GM12878 (cell line): ENCODE measurements around the gene DAB2IP. TPM values are rescaled to one million over a fixed set of nuclear protein-coding genes. Genes with fewer than 3 reads are reported as not detected.

ENCODE experiments used
- ATAC-seq: fragments of 200-7000 bp; cut with Tn5 transposase; 3 replicates; pipeline ENCODE4 v1.9.1; 2020; ENCODE audit warnings: mild to moderate bottlenecking, moderate library complexity
- BruUV-seq: library from RNA; stranded (reverse); fragments of 400-500 nt; replicated peaks from 2 replicates; lab custom pipeline; 2021; lab: Mats Ljungman, UMichigan
- CTCF ChIA-PET: fragments of 300-600 bp; sonication (Branson Sonifier 250); formaldehyde crosslinking; extraction: SDS; loops from one replicate; lab custom pipeline; 2021; ENCODE audit warnings: inconsistent platforms; lab: Yijun Ruan, JAX
- POLR2A ChIA-PET: fragments of 350-600 bp; formaldehyde crosslinking; extraction: SDS; loops from one replicate; lab custom pipeline; 2021; ENCODE audit warnings: inconsistent platforms; lab: Charles Lee
- RAD21 ChIA-PET: fragments of 300-600 bp; sonication (Branson Sonifier 250); formaldehyde crosslinking; loops from one replicate; lab custom pipeline; 2023; ENCODE audit warnings: antibody characterized with exemption; ENCODE audit not compliant: unreplicated experiment; lab: Charles Lee
- SMC1A ChIA-PET: fragments of 300-600 bp; sonication (Branson Sonifier 250); formaldehyde crosslinking; loops from one replicate; lab custom pipeline; 2023; ENCODE audit not compliant: unreplicated experiment, uncharacterized antibody; lab: Charles Lee
- DNase-seq: peaks from one replicate; pipeline ENCODE4 v3.0.0-alpha.2; 2011; ENCODE audit warnings: low read depth, low spot score
- FAIRE-seq: peaks from 3 replicates; lab custom pipeline; 2011; peaks lifted over from hg19 to GRCh38; lab: Jason Lieb, UNC
- H2AFZ ChIP-seq: 2 replicates; pipeline ENCODE4 v1.6.0; 2011; ENCODE audit warnings: low read depth, low read length, control low read depth; ENCODE audit not compliant: control insufficient read depth
- H3K27ac ChIP-seq: 2 replicates; pipeline ENCODE4 v1.5.1; 2011; ENCODE audit warnings: control low read depth; ENCODE audit not compliant: control insufficient read depth, insufficient read depth
- H3K27me3 ChIP-seq, 2 experiments: replicated peaks in 1 of 2; 2 replicates each; pipeline versions ENCODE4 v1.6.0 to v1.6.1; 2011; ENCODE audit warnings: low read length in 1 of 2; ENCODE audit not compliant: control insufficient read depth in 2 of 2, insufficient read depth in 2 of 2
- H3K36me3 ChIP-seq, 2 experiments: 2 replicates each; pipeline ENCODE4 v1.5.1; 2011; ENCODE audit warnings: low read length in 1 of 2; ENCODE audit not compliant: control insufficient read depth in 2 of 2, insufficient read depth in 2 of 2
- H3K4me1 ChIP-seq: 2 replicates; pipeline ENCODE4 v1.6.1; 2011; ENCODE audit warnings: mild to moderate bottlenecking, low read length, moderate library complexity, mixed read lengths; ENCODE audit not compliant: control insufficient read depth, insufficient read depth
- H3K4me2 ChIP-seq: 2 replicates; pipeline ENCODE4 v1.6.0; 2011; ENCODE audit warnings: control low read depth; ENCODE audit not compliant: control insufficient read depth, insufficient read depth
- H3K4me3 ChIP-seq: fragments of 200-600 bp; sonication (generic); 2 replicates; pipeline ENCODE4 v1.5.1; 2016
- H3K79me2 ChIP-seq: 2 replicates; pipeline ENCODE4 v1.6.0; 2011; ENCODE audit warnings: low read length; ENCODE audit not compliant: control insufficient read depth, insufficient read depth
- H3K9ac ChIP-seq: 2 replicates; pipeline ENCODE4 v1.8.0; 2011; ENCODE audit warnings: low read length, control low read depth, mixed read lengths; ENCODE audit not compliant: control insufficient read depth, insufficient read depth
- H3K9me3 ChIP-seq: replicated peaks from 3 replicates; pipeline ENCODE4 v1.5.1; 2011; ENCODE audit warnings: mild to moderate bottlenecking, low read length; ENCODE audit not compliant: control insufficient read depth, insufficient read depth
- H4K20me1 ChIP-seq: 2 replicates; pipeline ENCODE4 v1.6.0; 2011; ENCODE audit not compliant: control insufficient read depth, insufficient read depth
- ASH2L ChIP-seq: fragments of 300-600, 200-600 bp; sonication (generic); IDR thresholded peaks from 2 replicates; pipeline ENCODE4 v1.6.1; 2017; ENCODE audit warnings: low read depth, mild to moderate bottlenecking, borderline replicate concordance
- CBX3 ChIP-seq: fragments of 200-600 bp; sonication (generic); IDR thresholded peaks from 2 replicates; pipeline ENCODE4 v1.6.1; 2016; ENCODE audit warnings: low read depth, borderline replicate concordance
- GABPA ChIP-seq: IDR thresholded peaks from 2 replicates; pipeline ENCODE4 v1.6.1; 2014; ENCODE audit warnings: antibody characterized with exemption, low read depth, mild to moderate bottlenecking, inconsistent platforms
- GATAD2B ChIP-seq: fragments of 450-650 bp; conservative IDR thresholded peaks from 2 replicates; pipeline ENCODE4 v1.6.1; 2017; ENCODE audit warnings: low read depth, mild to moderate bottlenecking, moderate library complexity
- HDAC6 ChIP-seq: fragments of 200-600 bp; sonication (generic); IDR thresholded peaks from one replicate; pipeline ENCODE4 v1.8.0; 2017; ENCODE audit warnings: antibody characterized with exemption; ENCODE audit not compliant: unreplicated experiment
- KAT2A ChIP-seq: conservative IDR thresholded peaks from 2 replicates; pipeline ENCODE4 v1.6.1; 2011; ENCODE audit warnings: low read depth, low read length; ENCODE audit not compliant: control insufficient read depth
- MTA3 ChIP-seq: IDR thresholded peaks from 2 replicates; pipeline ENCODE4 v1.6.1; 2012; ENCODE audit warnings: low read length, inconsistent platforms, borderline replicate concordance
- POLR2A ChIP-seq: IDR thresholded peaks from 2 replicates; pipeline ENCODE4 v1.6.1; 2011; ENCODE audit warnings: low read depth, mild to moderate bottlenecking, low read length
- POLR2AphosphoS2 ChIP-seq: IDR thresholded peaks from 2 replicates; pipeline ENCODE4 v1.6.1; 2011; ENCODE audit warnings: low read depth, mild to moderate bottlenecking, low read length, improper control_type of control experiment, moderate library complexity
- SP1 ChIP-seq: IDR thresholded peaks from one replicate; pipeline ENCODE4 v1.6.1; 2011; ENCODE audit warnings: low read depth, low read length
- TCF3 ChIP-seq: IDR thresholded peaks from 2 replicates; pipeline ENCODE4 v1.6.1; 2012; ENCODE audit warnings: low read depth, mild to moderate bottlenecking, low read length, borderline replicate concordance; ENCODE audit not compliant: insufficient read depth
- USF1 ChIP-seq: IDR thresholded peaks from 2 replicates; pipeline ENCODE4 v1.6.1; 2011; ENCODE audit warnings: borderline replicate concordance, low read depth, mild to moderate bottlenecking, moderate library complexity, mixed read lengths, low read length; ENCODE audit not compliant: insufficient read depth; ENCODE audit errors: extremely low read length
- WRNIP1 ChIP-seq: IDR thresholded peaks from 2 replicates; pipeline ENCODE4 v1.6.1; 2011; ENCODE audit warnings: low read depth, low read length, improper control_type of control experiment, borderline replicate concordance
- YBX1 ChIP-seq: fragments of 450-650 bp; IDR thresholded peaks from 2 replicates; pipeline ENCODE4 v1.6.1; 2016; ENCODE audit warnings: antibody characterized with exemption
- YY1 ChIP-seq: IDR thresholded peaks from 2 replicates; pipeline ENCODE4 v1.6.1; 2011; ENCODE audit warnings: low read depth, mild to moderate bottlenecking, low read length
- WGBS: methylation state at CpG from one replicate; pipeline ENCODE4 v1.1.6; 2016; ENCODE audit warnings: low lambda C conversion rate; ENCODE audit not compliant: insufficient replicate concordance, insufficient coverage; ENCODE audit errors: missing lambda C conversion rate; 5-methylcytosine and 5-hydroxymethylcytosine counted together
- in situ Hi-C: fragments of 300-500 bp; cut with MboI; formaldehyde crosslinking; loops from 9 replicates; pipeline ENCODE4 v1.14.3; 2018; ENCODE audit warnings: mixed read lengths
- intact Hi-C: fragments of 100-400 bp; cut with micrococcal nuclease; formaldehyde crosslinking; loops from one replicate; pipeline ENCODE4 v1.14.2; 2022; ENCODE audit not compliant: unreplicated experiment
- polyA plus RNA-seq, 11 experiments: library from polyadenylated mRNA; depleted of rRNA in 4 of 11; unstranded in 6 of 11; stranded (reverse) in 5 of 11; fragments of >200 nt; fragmentation: Nextera tagmentation in 4 of 11; fragmentation: Illumina TruSeq in 1 of 11; extraction: Ambion mirVana in 4 of 11; extraction: Trizol in 1 of 11; gene quantifications; 1 replicate in 1 of 11; 2 replicates in 10 of 11; pipeline versions ENCODE4 v1.2.1 to v1.2.3, GENCODE V29; 2011 to 2016; ENCODE audit warnings: inconsistent platforms in 2 of 11, missing spikeins in 2 of 11, low read depth in 1 of 11
- total RNA-seq, 4 experiments: library from RNA; depleted of rRNA in 3 of 4; stranded (reverse); fragments of >200 nt in 3 of 4; fragmentation: Illumina TruSeq in 1 of 4; extraction: Trizol in 1 of 4; gene quantifications; 2 replicates each; pipeline versions ENCODE4 v1.2.1 to v1.2.3, GENCODE V29; 2013 to 2021
- TF ChIP-seq, protein P1 (sequence below): fragments of 450-650 bp; formaldehyde crosslinking; IDR thresholded peaks from 2 replicates; pipeline ENCODE4 v1.4.0; 2022; ENCODE audit warnings: mild to moderate bottlenecking, moderate library complexity

The DAB2IP gene
- total and polyA plus RNA-seq, 10 of the 15 experiments (the other 5 are each of a cell fraction or from before 2014, with no cell fraction given), result 0.03 to 0.38 (median 0.14) TPM; not detected in 6

GRCh38 chr9:121713400-121714070, 62.1 kb downstream of the DAB2IP start:
- WGBS, result 56% methylated on average over 6 of the region's 6 CpGs
- no peak for FAIRE-seq
- in situ Hi-C loops, result no loop called here

More at GRCh38 chr9:121713400-121714070, 62.1 kb downstream of the DAB2IP start:
- no peak overlapping the region for H3K27ac ChIP-seq
- ChIA-PET POLR2A (no interaction called here), RAD21 (no interaction called here), SMC1A (no interaction called here), CTCF (no interaction called here)
- no peak overlapping the region for H3K4me2 ChIP-seq
- no peak overlapping the region for H3K9ac ChIP-seq
- intact Hi-C loops, result no loop called here
- no peak overlapping the region for H2AFZ ChIP-seq
- peaks cover 0 to 2% of the 10 kb centered on the region in 2 experiments; a peak in 2 of 4 replicates for H3K27me3 ChIP-seq
- TF ChIP-seq CBX3 (no peak), POLR2A (no peak), ASH2L (no peak), GABPA (no peak), WRNIP1 (no peak), USF1 (no peak), YY1 (no peak), SP1 (no peak), GATAD2B (no peak), TCF3 (no peak), MTA3 (no peak), HDAC6 (no peak), POLR2AphosphoS2 (no peak), YBX1 (no peak), KAT2A (no peak)
- TF ChIP-seq, protein P1, sequence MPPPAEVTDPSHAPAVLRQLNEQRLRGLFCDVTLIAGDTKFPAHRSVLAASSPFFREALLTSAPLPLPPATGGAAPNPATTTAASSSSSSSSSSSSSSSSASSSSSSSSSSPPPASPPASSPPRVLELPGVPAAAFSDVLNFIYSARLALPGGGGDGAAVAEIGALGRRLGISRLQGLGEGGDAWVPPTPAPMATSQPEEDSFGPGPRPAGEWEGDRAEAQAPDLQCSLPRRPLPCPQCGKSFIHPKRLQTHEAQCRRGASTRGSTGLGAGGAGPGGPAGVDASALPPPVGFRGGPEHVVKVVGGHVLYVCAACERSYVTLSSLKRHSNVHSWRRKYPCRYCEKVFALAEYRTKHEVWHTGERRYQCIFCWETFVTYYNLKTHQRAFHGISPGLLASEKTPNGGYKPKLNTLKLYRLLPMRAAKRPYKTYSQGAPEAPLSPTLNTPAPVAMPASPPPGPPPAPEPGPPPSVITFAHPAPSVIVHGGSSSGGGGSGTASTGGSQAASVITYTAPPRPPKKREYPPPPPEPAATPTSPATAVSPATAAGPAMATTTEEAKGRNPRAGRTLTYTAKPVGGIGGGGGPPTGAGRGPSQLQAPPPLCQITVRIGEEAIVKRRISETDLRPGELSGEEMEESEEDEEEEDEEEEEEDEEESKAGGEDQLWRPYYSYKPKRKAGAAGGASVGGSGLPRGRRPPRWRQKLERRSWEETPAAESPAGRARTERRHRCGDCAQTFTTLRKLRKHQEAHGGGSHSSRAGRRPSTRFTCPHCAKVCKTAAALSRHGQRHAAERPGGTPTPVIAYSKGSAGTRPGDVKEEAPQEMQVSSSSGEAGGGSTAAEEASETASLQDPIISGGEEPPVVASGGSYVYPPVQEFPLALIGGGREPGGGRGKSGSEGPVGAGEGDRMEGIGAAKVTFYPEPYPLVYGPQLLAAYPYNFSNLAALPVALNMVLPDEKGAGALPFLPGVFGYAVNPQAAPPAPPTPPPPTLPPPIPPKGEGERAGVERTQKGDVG (CRISPR knock-in tag), result no peak
- no peak overlapping the region for H3K4me3 ChIP-seq
- H3K36me3 ChIP-seq, result no peaks in the 10 kb centered on the region
- H3K79me2 ChIP-seq, result no peaks in the 10 kb centered on the region
- peaks cover 7% of the 10 kb centered on the region for H3K4me1 ChIP-seq
- H4K20me1 ChIP-seq, result no peaks in the 10 kb centered on the region; the same call in 1 of the 2 replicates
- DNase-seq (no peak), ATAC-seq (no peak)
- BruUV-seq, result no TSS peak
- H3K9me3 ChIP-seq, result no peaks in the 10 kb centered on the region
